GM20000 (cell line): ENCODE data around the gene SPO11.
A peak's percentile ranks its signal among the peaks of the same experiment; 100 is the strongest.
"Not testable (repeated sequence)": the region's sequence is repeated elsewhere in the genome, so short reads cannot be mapped to it uniquely, and the experiment has no call there.

ENCODE experiments used
- DNase-seq: peaks from one replicate; pipeline ENCODE4 v3.0.0; 2012; ENCODE audit warnings: low spot score
- TF ChIP-seq, protein P1 (sequence below): IDR thresholded peaks from 2 replicates; pipeline ENCODE4 v1.5.1; 2012; ENCODE audit warnings: mild to moderate bottlenecking, control low read depth; ENCODE audit errors: extremely low read depth, missing control alignments

The SPO11 gene

DNA sequence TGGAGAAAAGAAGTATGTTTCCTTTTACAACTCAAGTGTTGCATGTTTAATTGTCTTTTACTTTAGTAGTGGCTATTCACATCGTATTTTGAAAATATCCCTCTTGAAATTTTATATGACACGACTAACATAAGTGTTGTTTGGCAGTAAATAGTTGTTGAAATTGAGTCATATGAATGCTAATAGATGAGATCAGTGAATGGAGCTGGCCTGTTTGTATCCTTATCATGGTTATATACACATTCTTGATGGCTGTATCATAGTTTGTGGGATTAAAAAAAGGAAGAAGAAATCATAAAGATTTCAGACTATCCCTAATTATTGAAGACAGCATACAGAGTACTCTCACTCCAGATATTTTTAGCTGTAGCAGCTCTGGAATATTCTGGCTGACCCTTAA is 13.2 kb downstream of the SPO11 start:
- TF ChIP-seq, protein P1, sequence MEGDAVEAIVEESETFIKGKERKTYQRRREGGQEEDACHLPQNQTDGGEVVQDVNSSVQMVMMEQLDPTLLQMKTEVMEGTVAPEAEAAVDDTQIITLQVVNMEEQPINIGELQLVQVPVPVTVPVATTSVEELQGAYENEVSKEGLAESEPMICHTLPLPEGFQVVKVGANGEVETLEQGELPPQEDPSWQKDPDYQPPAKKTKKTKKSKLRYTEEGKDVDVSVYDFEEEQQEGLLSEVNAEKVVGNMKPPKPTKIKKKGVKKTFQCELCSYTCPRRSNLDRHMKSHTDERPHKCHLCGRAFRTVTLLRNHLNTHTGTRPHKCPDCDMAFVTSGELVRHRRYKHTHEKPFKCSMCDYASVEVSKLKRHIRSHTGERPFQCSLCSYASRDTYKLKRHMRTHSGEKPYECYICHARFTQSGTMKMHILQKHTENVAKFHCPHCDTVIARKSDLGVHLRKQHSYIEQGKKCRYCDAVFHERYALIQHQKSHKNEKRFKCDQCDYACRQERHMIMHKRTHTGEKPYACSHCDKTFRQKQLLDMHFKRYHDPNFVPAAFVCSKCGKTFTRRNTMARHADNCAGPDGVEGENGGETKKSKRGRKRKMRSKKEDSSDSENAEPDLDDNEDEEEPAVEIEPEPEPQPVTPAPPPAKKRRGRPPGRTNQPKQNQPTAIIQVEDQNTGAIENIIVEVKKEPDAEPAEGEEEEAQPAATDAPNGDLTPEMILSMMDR = no peak
- no peak for DNase-seq

DNA sequence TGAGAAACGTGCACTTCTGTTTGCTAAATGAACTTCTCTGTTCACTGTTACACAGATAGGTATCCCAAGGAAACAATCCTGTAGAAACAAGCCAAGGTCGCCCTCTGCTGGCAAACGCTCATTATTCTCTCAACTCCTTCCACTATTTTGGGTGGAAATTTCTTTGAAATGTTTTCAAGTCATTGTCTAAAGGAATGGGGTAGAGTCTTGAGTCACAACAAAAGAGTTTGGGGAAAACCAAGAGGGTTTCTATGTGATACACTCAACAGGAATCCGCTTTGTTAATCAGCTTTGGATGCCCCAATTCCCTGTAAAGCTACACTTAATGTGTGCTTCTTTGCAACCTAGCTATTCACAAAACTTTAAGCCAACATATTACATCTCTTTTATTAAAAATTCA is 16.9 kb downstream of the SPO11 start:
- TF ChIP-seq, protein P1 = peak; percentile 40
- DNase-seq = peak; percentile 67

GRCh38 chr20:57347393-57347792 is 17.8 kb downstream of the SPO11 start:
- TF ChIP-seq, protein P1 = no peak
- DNase-seq = no peak

DNA sequence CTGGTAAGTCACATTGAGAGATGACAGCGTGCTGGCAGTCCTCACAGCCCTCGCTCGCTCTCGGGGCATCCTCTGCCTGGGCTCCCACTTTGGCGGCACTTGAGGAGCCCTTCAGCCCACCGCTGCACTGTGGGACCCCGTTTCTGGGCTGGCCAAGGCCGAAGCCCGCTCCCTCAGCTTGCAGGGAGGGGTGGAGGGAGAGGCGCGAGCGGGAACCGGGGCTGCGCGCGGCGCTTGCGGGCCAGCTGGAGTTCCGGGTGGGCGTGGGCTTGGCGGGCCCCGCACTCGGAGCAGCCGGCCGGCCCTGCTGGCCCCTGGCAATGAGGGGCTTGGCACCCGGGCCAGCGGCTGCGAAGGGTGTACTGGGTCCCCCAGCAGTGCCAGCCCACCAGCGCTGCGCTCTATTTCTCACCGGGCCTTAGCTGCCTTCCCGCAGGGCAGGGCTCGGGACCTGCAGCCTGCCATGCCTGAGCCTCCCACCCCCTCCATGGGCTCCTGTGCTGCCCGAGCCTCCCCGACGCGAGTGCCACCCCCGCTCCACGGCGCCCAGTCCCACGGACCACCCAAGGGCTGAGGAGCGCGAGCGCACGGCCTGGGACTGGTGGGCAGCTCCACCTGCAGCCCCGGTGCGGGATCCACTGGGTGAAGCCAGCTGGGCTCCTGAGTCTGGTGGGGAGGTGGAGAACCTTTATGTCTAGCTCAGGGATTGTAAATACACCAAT is 18.8 kb downstream of the SPO11 start:
- DNase-seq = not testable (repeated sequence)

DNA sequence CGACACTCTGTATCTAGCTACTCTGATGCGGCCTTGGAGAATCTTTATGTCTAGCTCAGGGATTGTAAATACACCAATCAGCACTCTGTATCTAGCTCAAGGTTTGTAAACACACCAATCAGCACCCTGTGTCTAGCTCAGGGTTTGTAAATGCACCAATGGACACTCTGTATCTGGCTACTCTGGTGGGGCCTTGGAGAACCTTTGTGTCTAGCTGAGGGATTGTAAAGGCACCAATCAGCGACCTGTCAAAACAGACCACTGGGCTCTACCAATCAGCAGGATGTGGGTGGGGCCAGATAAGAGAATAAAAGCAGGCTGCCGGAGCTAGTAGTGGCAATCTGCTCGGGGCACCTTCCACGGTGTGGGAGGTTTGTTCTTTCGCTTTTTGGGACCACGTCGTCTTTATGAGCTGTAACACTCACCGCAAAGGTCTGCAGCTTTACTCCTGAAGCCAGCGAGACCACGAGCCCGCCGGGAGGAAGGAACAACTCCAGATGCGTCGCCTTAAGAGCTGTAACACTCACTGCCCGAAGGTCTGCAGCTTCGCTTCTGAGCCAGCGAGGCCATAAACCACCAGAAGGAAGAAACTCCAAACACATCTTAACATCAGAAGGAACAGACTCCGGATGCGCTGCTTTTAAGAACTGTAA is 19.4 kb downstream of the SPO11 start:
- not testable (repeated sequence) for DNase-seq

- TF ChIP-seq, protein P1 = no peak
- no peak for DNase-seq
These were observed 20.6 kb downstream of the SPO11 start for GRCh38 chr20:57350081-57350710.

DNA sequence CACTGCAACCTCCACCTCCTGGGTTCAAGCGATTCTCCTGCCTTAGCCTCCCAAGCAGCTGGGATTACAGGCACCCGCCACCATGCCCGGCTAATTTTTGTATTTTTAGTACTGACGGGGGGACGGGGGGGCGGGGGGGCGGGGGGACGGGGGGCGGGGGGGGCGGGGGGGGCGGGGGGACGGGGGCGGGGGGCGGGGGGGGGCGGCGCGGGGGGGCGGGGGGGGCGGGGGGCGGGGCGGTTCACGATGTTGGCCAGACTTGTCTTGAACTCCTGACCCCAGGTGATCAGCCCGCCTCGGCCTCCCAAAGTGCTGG is 21.1 kb downstream of the SPO11 start:
- DNase-seq = not testable (repeated sequence)

- peak; percentile 93 for DNase-seq
- TF ChIP-seq, protein P1 = no peak
These were observed 21.6 kb downstream of the SPO11 start, which contains the start of gene RAE1 for GRCh38 chr20:57351042-57351783. Gene RAE1 (plus strand): TSS chr20:57351255. CDS start chr20:57354039, 2,784 bp downstream.
